Measurements from ENCODE around the gene ZKSCAN5. TPM values are rescaled to one million over a fixed set of nuclear protein-coding genes. Genes with fewer than 3 reads are reported as not detected.

Gene ZKSCAN5
- total RNA-seq, 1 experiment from 2014 or later = 11.9 TPM

DNA sequence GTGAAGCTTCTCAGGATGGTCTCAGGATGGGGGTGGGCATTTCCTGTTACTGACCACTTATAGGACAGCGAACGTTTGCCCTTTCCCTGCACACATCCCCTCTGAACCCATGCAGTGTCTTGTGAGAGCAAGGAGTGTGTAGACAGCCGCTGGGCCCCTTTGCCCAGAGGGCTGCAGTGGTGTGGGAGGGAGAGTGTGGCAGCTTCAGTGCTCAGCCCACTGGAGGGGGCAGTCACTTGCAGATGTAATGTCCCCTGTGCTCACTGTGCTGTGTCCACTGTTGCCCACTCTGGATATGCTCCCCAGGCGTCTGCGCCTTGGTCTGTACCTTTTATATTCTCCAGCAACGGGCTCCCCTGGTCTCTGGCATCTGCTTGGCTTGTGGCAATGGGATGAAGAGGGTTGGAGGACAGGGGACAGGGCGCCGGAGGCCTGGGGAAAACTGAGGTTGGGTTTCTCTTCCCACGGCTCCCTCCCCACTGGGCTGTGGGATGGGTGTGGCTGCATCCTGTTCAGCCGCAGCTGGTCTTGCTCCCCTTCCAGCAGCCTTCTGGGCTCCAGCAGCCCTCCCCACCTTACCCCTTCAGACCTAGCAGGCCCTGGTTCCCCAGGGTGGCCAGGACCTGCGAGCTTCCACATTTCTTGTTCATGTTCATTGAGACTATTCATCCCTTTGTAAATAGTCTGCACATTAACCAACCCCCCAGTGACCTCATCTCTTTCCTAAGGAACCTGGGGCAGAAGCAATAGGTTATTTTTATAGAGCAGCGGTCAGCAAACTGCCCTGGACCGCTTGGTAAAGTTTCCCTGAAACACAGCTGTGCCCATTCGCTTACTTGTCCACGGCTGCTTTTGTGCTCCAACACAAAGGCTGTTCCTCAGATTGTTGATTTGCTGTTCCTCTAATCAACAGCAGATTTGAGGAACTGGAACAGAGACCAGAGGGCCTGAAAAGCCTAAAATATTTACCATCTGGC lies 25.7 kb upstream of the ZKSCAN5 start:
- Histone ChIP-seq H3K79me2 (ENCODE audit: low read length) (peaks cover 56% of the 10 kb centered on the region), H3K4me3 (ENCODE audit: low read length) (no peak overlapping the region), H3K9me2 (replicated peaks; ENCODE audit: insufficient read depth, low read length) (no peaks in the 10 kb centered on the region), H3K4me1 (ENCODE audit: low read length) (peaks cover 9% of the 10 kb centered on the region), H3K27ac (ENCODE audit: low read length) (no peak overlapping the region), H3K36me3 (ENCODE audit: insufficient read depth, low read length) (peaks cover 37% of the 10 kb centered on the region), H3K9ac (ENCODE audit: low read length) (no peak overlapping the region), H4K20me1 (ENCODE audit: insufficient read depth, low read depth, low read length) (no peaks in the 10 kb centered on the region), H3K4me2 (ENCODE audit: low read depth, low read length, poor library complexity, severe bottlenecking) (no peak overlapping the region), H3K27me3 (ENCODE audit: low read length) (no peaks in the 10 kb centered on the region), H3K9me3 (ENCODE audit: low read length) (no peaks in the 10 kb centered on the region), H2AFZ (ENCODE audit: low read length) (no peak overlapping the region)
- no peak for DNase-seq

DNA sequence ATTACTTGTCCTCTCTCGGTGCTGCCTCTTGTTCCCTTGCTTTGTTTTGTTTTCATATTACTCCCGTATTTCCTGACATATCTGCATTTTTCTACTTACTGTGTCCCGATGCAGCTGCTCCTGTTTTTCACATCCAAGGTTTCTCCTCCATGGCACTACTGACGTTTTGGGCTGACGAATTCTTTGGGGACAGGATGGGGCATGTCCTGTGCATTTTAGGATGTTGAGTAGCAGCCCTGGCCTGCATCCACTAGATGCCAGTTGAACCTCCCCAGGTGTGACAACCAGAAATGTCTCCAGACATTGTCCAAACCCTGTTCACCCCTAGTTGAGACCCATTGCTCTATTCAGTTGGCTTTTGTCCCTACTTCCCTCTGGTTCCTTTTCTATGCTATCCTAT lies 19.4 kb upstream of the ZKSCAN5 start:
- H3K9me2 ChIP-seq (replicated peaks; ENCODE audit: insufficient read depth, low read length) = no peaks in the 10 kb centered on the region
- H3K27me3 ChIP-seq (ENCODE audit: low read length) = no peaks in the 10 kb centered on the region
- H3K4me3 ChIP-seq (ENCODE audit: low read length) = no peak overlapping the region
- H3K79me2 ChIP-seq (ENCODE audit: low read length) = no peaks in the 10 kb centered on the region; the same call in 1 of the 2 replicates
- no peaks in the 10 kb centered on the region for H3K9me3 ChIP-seq (ENCODE audit: low read length)
- no peak for DNase-seq
- no peak overlapping the region for H3K9ac ChIP-seq (ENCODE audit: low read length)
- H3K4me1 ChIP-seq (ENCODE audit: low read length) = no peaks in the 10 kb centered on the region
- no peak overlapping the region for H3K4me2 ChIP-seq (ENCODE audit: low read depth, low read length, poor library complexity, severe bottlenecking)
- no peaks in the 10 kb centered on the region for H4K20me1 ChIP-seq (ENCODE audit: insufficient read depth, low read depth, low read length)
- no peak overlapping the region for H3K27ac ChIP-seq (ENCODE audit: low read length)
- no peak overlapping the region for H2AFZ ChIP-seq (ENCODE audit: low read length)
- H3K36me3 ChIP-seq (ENCODE audit: insufficient read depth, low read length) = peaks cover 37% of the 10 kb centered on the region

DNA sequence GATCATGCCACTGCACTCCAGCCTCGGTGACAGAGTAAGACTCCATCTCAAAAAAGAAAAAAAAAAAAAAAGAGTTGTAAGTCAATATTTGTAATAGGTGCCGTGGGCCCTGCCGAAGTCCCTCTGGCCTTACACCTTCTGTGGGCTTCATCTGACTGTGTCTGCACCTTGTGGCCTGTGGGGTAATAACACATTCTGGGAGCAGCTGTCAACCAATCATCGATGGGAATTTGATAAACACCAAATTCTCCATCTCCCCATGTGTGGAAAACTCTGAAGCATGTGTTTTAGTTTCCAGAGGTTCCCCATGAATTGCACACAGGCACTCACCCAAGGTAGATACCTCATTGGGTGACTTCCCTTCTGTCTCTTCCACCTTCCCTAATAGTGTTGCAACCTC lies 15.2 kb upstream of the ZKSCAN5 start:
- H3K4me3 ChIP-seq (ENCODE audit: low read length) = no peak overlapping the region
- no peak overlapping the region for H3K4me2 ChIP-seq (ENCODE audit: low read depth, low read length, poor library complexity, severe bottlenecking)
- H3K9ac ChIP-seq (ENCODE audit: low read length) = no peak overlapping the region
- no peaks in the 10 kb centered on the region for H3K4me1 ChIP-seq (ENCODE audit: low read length)
- H3K9me3 ChIP-seq (ENCODE audit: low read length) = peaks cover 16% of the 10 kb centered on the region
- H3K27me3 ChIP-seq (ENCODE audit: low read length) = no peaks in the 10 kb centered on the region
- no peaks in the 10 kb centered on the region for H3K9me2 ChIP-seq (replicated peaks; ENCODE audit: insufficient read depth, low read length)
- peaks cover 27% of the 10 kb centered on the region for H3K36me3 ChIP-seq (ENCODE audit: insufficient read depth, low read length)
- DNase-seq = peak; percentile 49
- no peak overlapping the region for H3K27ac ChIP-seq (ENCODE audit: low read length)
- H3K79me2 ChIP-seq (ENCODE audit: low read length) = peaks cover 17% of the 10 kb centered on the region
- H2AFZ ChIP-seq (ENCODE audit: low read length) = no peak overlapping the region
- H4K20me1 ChIP-seq (ENCODE audit: insufficient read depth, low read depth, low read length) = no peaks in the 10 kb centered on the region

- Histone ChIP-seq H3K4me1 (ENCODE audit: low read length) (no peaks in the 10 kb centered on the region), H4K20me1 (ENCODE audit: insufficient read depth, low read depth, low read length) (no peaks in the 10 kb centered on the region), H3K27me3 (ENCODE audit: low read length) (no peaks in the 10 kb centered on the region), H3K9me3 (ENCODE audit: low read length) (peaks cover 18% of the 10 kb centered on the region), H3K79me2 (ENCODE audit: low read length) (peaks cover 22% of the 10 kb centered on the region), H3K4me3 (ENCODE audit: low read length) (no peak overlapping the region), H3K9me2 (replicated peaks; ENCODE audit: insufficient read depth, low read length) (no peaks in the 10 kb centered on the region), H3K9ac (ENCODE audit: low read length) (no peak overlapping the region), H3K27ac (ENCODE audit: low read length) (no peak overlapping the region), H2AFZ (ENCODE audit: low read length) (no peak overlapping the region), H3K36me3 (ENCODE audit: insufficient read depth, low read length) (peaks cover 29% of the 10 kb centered on the region), H3K4me2 (ENCODE audit: low read depth, low read length, poor library complexity, severe bottlenecking) (no peak overlapping the region)
- no peak for DNase-seq
These were observed 13.6 kb upstream of the ZKSCAN5 start for GRCh38 chr7:99490878-99491277.

GRCh38 chr7:99493823-99494222 lies 10.6 kb upstream of the ZKSCAN5 start:
- Histone ChIP-seq H2AFZ (ENCODE audit: low read length) (no peak overlapping the region), H3K9me3 (ENCODE audit: low read length) (peaks cover 32% of the 10 kb centered on the region), H3K79me2 (ENCODE audit: low read length) (peaks cover 45% of the 10 kb centered on the region), H3K36me3 (ENCODE audit: insufficient read depth, low read length) (peaks cover 50% of the 10 kb centered on the region), H3K4me3 (ENCODE audit: low read length) (no peak overlapping the region), H3K27me3 (ENCODE audit: low read length) (no peaks in the 10 kb centered on the region), H3K4me1 (ENCODE audit: low read length) (peaks cover 9% of the 10 kb centered on the region), H3K27ac (ENCODE audit: low read length) (no peak overlapping the region), H4K20me1 (ENCODE audit: insufficient read depth, low read depth, low read length) (peaks cover 3% of the 10 kb centered on the region; the same call in 1 of the 2 replicates), H3K4me2 (ENCODE audit: low read depth, low read length, poor library complexity, severe bottlenecking) (no peak overlapping the region), H3K9ac (ENCODE audit: low read length) (no peak overlapping the region), H3K9me2 (replicated peaks; ENCODE audit: insufficient read depth, low read length) (no peaks in the 10 kb centered on the region)
- peak; percentile 54 for DNase-seq

DNA sequence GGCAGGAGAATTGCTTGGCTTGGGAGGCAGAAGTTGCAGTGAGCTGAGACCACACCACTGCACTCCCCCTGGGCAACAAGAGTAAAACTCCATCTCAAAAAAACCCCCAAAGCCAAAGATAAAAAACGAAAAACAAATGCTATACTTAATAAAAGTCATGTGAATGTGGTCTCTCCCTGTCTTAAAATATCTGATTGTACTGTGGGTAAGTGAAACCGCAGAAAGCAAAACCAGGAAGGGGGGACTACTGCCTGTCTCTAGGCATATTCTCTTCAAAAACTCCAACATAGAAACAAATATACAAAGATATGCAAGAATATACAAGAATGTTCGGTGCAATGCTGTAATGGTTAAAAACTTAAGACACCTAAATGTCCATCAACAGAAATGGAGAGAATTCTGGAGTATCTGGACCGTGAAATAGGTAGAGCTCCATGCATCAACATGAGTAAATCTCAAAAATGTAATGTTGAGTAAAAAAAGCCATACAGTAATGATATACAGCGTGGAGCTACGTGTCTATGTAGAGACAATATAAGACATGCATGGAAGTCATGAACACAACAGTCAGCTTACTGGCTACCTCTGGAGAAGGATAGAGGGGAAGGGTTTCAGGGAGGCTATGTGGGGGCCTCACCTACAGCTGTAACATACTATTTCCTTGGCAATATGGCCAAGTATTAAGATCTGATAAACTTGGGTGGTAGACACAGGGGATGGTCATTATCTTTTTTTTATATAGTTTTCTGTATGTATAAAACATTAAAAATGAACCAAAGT lies 6.5 kb upstream of the ZKSCAN5 start:
- H3K4me1 ChIP-seq (ENCODE audit: low read length) = peaks cover 17% of the 10 kb centered on the region
- H3K9me2 ChIP-seq (replicated peaks; ENCODE audit: insufficient read depth, low read length) = no peaks in the 10 kb centered on the region
- peaks cover 65% of the 10 kb centered on the region for H3K79me2 ChIP-seq (ENCODE audit: low read length)
- peaks cover 3% of the 10 kb centered on the region; the same call in 1 of the 2 replicates for H4K20me1 ChIP-seq (ENCODE audit: insufficient read depth, low read depth, low read length)
- no peak overlapping the region for H2AFZ ChIP-seq (ENCODE audit: low read length)
- H3K9me3 ChIP-seq (ENCODE audit: low read length) = peaks cover 28% of the 10 kb centered on the region
- no peaks in the 10 kb centered on the region for H3K27me3 ChIP-seq (ENCODE audit: low read length)
- peaks cover 47% of the 10 kb centered on the region for H3K36me3 ChIP-seq (ENCODE audit: insufficient read depth, low read length)
- H3K4me2 ChIP-seq (ENCODE audit: low read depth, low read length, poor library complexity, severe bottlenecking) = peak overlapping the region; percentile 80
- H3K9ac ChIP-seq (ENCODE audit: low read length) = no peak overlapping the region
- no peak for DNase-seq
- H3K4me3 ChIP-seq (ENCODE audit: low read length) = peak overlapping the region; percentile 94
- no peak overlapping the region for H3K27ac ChIP-seq (ENCODE audit: low read length)

DNA sequence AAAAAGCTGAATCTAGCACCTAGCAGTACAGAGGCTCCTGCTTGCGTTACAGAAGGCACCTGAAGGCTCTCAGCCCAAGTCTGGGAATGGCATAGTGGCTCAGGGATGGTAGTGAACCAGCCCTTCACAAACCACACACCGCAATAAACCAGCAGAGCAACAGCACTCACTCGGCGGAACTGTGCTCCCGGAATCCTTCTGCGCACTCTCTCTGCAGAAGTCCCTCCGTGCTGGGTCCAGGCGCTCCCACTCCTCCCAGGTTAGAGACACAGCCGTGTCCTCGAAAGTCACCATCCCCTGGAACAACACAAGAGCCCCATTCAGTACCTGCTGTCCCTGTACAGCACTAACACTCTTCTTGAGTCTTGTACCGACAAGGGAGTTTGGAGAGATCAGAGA lies 5.9 kb upstream of the ZKSCAN5 start:
- peaks cover 59% of the 10 kb centered on the region for H3K79me2 ChIP-seq (ENCODE audit: low read length)
- no peak overlapping the region for H2AFZ ChIP-seq (ENCODE audit: low read length)
- H3K4me1 ChIP-seq (ENCODE audit: low read length) = peaks cover 17% of the 10 kb centered on the region
- no peaks in the 10 kb centered on the region for H3K27me3 ChIP-seq (ENCODE audit: low read length)
- H4K20me1 ChIP-seq (ENCODE audit: insufficient read depth, low read depth, low read length) = peaks cover 3% of the 10 kb centered on the region; the same call in 1 of the 2 replicates
- peak overlapping the region; percentile 94 for H3K4me3 ChIP-seq (ENCODE audit: low read length)
- no peak for DNase-seq
- H3K27ac ChIP-seq (ENCODE audit: low read length) = no peak overlapping the region
- peak overlapping the region; percentile 90 for H3K9ac ChIP-seq (ENCODE audit: low read length)
- no peaks in the 10 kb centered on the region for H3K9me2 ChIP-seq (replicated peaks; ENCODE audit: insufficient read depth, low read length)
- peaks cover 42% of the 10 kb centered on the region for H3K36me3 ChIP-seq (ENCODE audit: insufficient read depth, low read length)
- H3K4me2 ChIP-seq (ENCODE audit: low read depth, low read length, poor library complexity, severe bottlenecking) = peak overlapping the region; percentile 80
- peaks cover 22% of the 10 kb centered on the region for H3K9me3 ChIP-seq (ENCODE audit: low read length)

DNA sequence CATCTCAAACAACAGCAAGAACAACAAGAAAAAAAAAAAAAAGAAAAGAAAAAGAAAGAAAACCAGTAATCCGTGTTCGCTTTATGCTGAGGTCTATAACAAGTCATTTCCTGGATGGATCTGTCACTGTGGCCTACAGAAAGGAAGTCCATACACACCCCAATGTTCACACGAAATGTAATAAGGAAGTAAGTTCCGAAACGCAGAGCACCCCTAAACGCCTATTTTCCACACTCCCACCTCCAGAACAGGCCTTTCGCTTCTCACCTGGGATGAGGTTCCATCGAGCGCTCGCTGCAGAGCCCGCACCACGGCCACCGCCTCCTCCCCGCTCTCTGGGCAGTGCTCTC lies 5.1 kb upstream of the ZKSCAN5 start:
- peak overlapping the region; percentile 94 for H3K4me3 ChIP-seq (ENCODE audit: low read length)
- peak overlapping the region; percentile 76 for H3K27ac ChIP-seq (ENCODE audit: low read length)
- DNase-seq = peak; percentile 55
- H3K36me3 ChIP-seq (ENCODE audit: insufficient read depth, low read length) = peaks cover 33% of the 10 kb centered on the region
- H3K9ac ChIP-seq (ENCODE audit: low read length) = peak overlapping the region; percentile 90
- no peaks in the 10 kb centered on the region for H3K9me2 ChIP-seq (replicated peaks; ENCODE audit: insufficient read depth, low read length)
- H3K27me3 ChIP-seq (ENCODE audit: low read length) = no peaks in the 10 kb centered on the region
- peaks cover 20% of the 10 kb centered on the region for H3K4me1 ChIP-seq (ENCODE audit: low read length)
- H3K4me2 ChIP-seq (ENCODE audit: low read depth, low read length, poor library complexity, severe bottlenecking) = peak overlapping the region; percentile 80
- peaks cover 51% of the 10 kb centered on the region for H3K79me2 ChIP-seq (ENCODE audit: low read length)
- peaks cover 3% of the 10 kb centered on the region; the same call in 1 of the 2 replicates for H4K20me1 ChIP-seq (ENCODE audit: insufficient read depth, low read depth, low read length)
- peaks cover 14% of the 10 kb centered on the region for H3K9me3 ChIP-seq (ENCODE audit: low read length)
- peak overlapping the region; percentile 73; the same call in 1 of the 2 replicates for H2AFZ ChIP-seq (ENCODE audit: low read length)
